C4-2B (cell line): ENCODE measurements around the gene PARK7.

Source experiments
- CTCF ChIP-seq: fragments of 450-650 bp; conservative IDR thresholded peaks from 2 replicates; pipeline ENCODE4 v1.5.1; 2017; ENCODE audit warnings: mild to moderate bottlenecking
- ZFX ChIP-seq: fragments of 450-650 bp; IDR thresholded peaks from 2 replicates; pipeline ENCODE4 v1.6.1; 2017

DNA sequence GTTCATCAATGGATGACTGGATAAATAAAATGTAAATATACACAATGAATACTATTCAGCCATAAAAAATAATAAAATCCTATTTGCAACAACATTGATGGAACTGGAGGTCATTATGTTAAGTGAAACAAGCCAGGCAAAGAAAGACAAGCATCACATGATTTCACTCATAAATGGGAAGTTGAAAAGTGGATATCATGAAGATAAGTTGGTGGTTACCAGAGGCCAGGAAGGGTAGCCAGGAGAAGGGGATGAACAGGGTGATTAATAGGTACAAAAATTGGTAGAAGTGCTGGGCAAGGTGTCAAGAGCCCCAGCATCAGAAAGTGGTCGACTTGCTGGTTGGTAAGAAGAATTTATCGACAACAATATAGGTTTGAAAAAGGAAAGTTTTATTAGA is 1.3 kb upstream of the PARK7 start:
- no peak for TF ChIP-seq CTCF
- TF ChIP-seq ZFX = no peak
